ENCODE data around the gene ST13. TPM values are rescaled to one million over a fixed set of nuclear protein-coding genes. Genes with fewer than 3 reads are reported as not detected.
"Not testable (repeated sequence)": the region's sequence is repeated elsewhere in the genome, so short reads cannot be mapped to it uniquely, and the experiment has no call there.

The ST13 gene
- total and polyA plus RNA-seq, 2 of the 4 experiments (the other 2 are of a cell fraction), result 115 to 235 TPM

GRCh38 chr22:40853333-40853732, 3.1 kb downstream of the ST13 start:
- dilution Hi-C loops (cut with HindIII; ENCODE audit: low sequenced_read_pairs, unreplicated experiment) (no loop called here), intact Hi-C loops (cut with micrococcal nuclease) (no loop called here), in situ Hi-C loops (cut with MboI; ENCODE audit: low sequenced_read_pairs) (no loop called here)
- H3K27me3 ChIP-seq (ENCODE audit: control insufficient read depth, insufficient read depth, low read length), result no peaks in the 10 kb centered on the region
- H3K18ac ChIP-seq (ENCODE audit: low read depth, low read length), result no peak overlapping the region
- H3K9me3 ChIP-seq (ENCODE audit: control insufficient read depth, insufficient read depth, low read length), result no peaks in the 10 kb centered on the region
- ChIA-PET CTCF (no interaction called here), POLR2A (ENCODE audit: unreplicated experiment) (no interaction called here)
- H2BK15ac ChIP-seq (ENCODE audit: low read depth, low read length), result no peak overlapping the region
- no peak overlapping the region for H4K8ac ChIP-seq (ENCODE audit: low read depth in 2 of 2, low read length in 2 of 2)
- 0 out of 2 replicates have a peak, but pooled peaks have one; percentile 13 for TF ChIP-seq CEBPB (IDR thresholded peaks at IDR 0.05; ENCODE audit: low read depth, low read length)
- no peak for TF ChIP-seq RFX5 (IDR thresholded peaks at IDR 0.05; ENCODE audit: low read depth, low read length)
- no peak overlapping the region for H2BK120ac ChIP-seq (ENCODE audit: low read depth, low read length)
- no peak overlapping the region for H2BK5ac ChIP-seq (ENCODE audit: low read depth, low read length, poor library complexity, severe bottlenecking)
- no peak overlapping the region for H3K14ac ChIP-seq (replicated peaks; ENCODE audit: low read depth, low read length)
- no peak overlapping the region for H2AFZ ChIP-seq (replicated peaks; ENCODE audit: low read length, poor library complexity)
- no CpG with 5 or more reads among the region's 1 CpG for WGBS, 2 experiments (ENCODE audit: extremely low coverage in 2 of 2, insufficient read length in 1 of 2)
- ATAC-seq (ENCODE audit: low read depth) (no peak), DNase-seq (no peak)
- peaks cover 11% of the 10 kb centered on the region for H3K36me3 ChIP-seq (ENCODE audit: control insufficient read depth, insufficient read depth, low read length)
- no peak overlapping the region for H3K4ac ChIP-seq (ENCODE audit: low read depth, low read length)
- no peak overlapping the region for H3K23ac ChIP-seq (ENCODE audit: low read depth, low read length)
- H3K27ac ChIP-seq (ENCODE audit: insufficient read depth, low read length), result no peak overlapping the region
- no peak overlapping the region for H3K4me3 ChIP-seq (ENCODE audit: insufficient read depth, low read depth, low read length)
- 0 out of 2 replicates have a peak, but pooled peaks cover 3% of the 10 kb centered on the region for H3K9me1 ChIP-seq (ENCODE audit: insufficient read depth, low read length)
- BruUV-seq (replicated peaks), result no TSS peak
- H4K91ac ChIP-seq (ENCODE audit: insufficient read depth, low read depth, low read length), result no peak overlapping the region
- no peak overlapping the region for H3K56ac ChIP-seq (ENCODE audit: extremely low read depth, insufficient read depth, low read length)
- peaks cover 9% of the 10 kb centered on the region for H3K4me1 ChIP-seq (ENCODE audit: control insufficient read depth, insufficient read depth, low read length)
- H3K79me1 ChIP-seq (ENCODE audit: low read depth in 1 of 2, low read length in 2 of 2), result peaks cover 7 to 33% of the 10 kb centered on the region in 2 experiments
- no peak overlapping the region for H2BK20ac ChIP-seq (ENCODE audit: low read depth, low read length)
- H4K5ac ChIP-seq (ENCODE audit: low read depth, low read length), result no peak overlapping the region
- H3K9ac ChIP-seq (ENCODE audit: low read depth, low read length), result no peak overlapping the region
- no peak overlapping the region for H3K4me2 ChIP-seq (ENCODE audit: low read depth, low read length)
- peaks cover 50% of the 10 kb centered on the region for H4K20me1 ChIP-seq (ENCODE audit: insufficient read depth, low read length)
- H2AK9ac ChIP-seq (replicated peaks; ENCODE audit: low read depth, low read length, poor library complexity), result no peak overlapping the region
- no peak overlapping the region for H2AK5ac ChIP-seq (ENCODE audit: low read depth, low read length)

DNA sequence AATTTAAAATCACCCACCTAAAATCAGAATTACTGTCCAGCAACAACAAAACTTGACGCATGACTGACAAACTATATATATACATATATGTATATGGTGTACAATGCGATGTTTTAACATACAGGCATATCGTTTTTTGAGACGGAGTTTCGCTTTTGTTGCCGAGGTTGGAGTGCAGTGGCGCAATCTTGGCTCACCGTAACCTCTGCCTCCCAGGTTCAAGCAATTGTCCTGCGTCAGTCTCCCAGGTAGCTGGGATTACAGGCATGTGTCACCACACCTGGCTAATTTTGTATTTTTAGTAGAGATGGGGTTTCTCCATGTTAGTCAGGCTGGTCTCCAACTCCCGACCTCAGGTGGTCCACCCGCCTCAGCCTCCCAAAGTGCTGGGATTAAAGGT, 10.6 kb downstream of the ST13 start:
- H2AK5ac ChIP-seq (ENCODE audit: low read depth, low read length); H3K4me2 ChIP-seq (ENCODE audit: low read depth, low read length); H3K18ac ChIP-seq (ENCODE audit: low read depth, low read length); H3K56ac ChIP-seq (ENCODE audit: extremely low read depth, insufficient read depth, low read length); H3K9ac ChIP-seq (ENCODE audit: low read depth, low read length); ATAC-seq (ENCODE audit: low read depth); H3K9me1 ChIP-seq (ENCODE audit: insufficient read depth, low read length); CTCF ChIA-PET; H2BK15ac ChIP-seq (ENCODE audit: low read depth, low read length); H4K8ac ChIP-seq (ENCODE audit: low read depth in 2 of 2, low read length in 2 of 2); H4K91ac ChIP-seq (ENCODE audit: insufficient read depth, low read depth, low read length); DNase-seq; H2BK5ac ChIP-seq (ENCODE audit: low read depth, low read length, poor library complexity, severe bottlenecking); in situ Hi-C loops (cut with MboI; ENCODE audit: low sequenced_read_pairs); H3K9me3 ChIP-seq (ENCODE audit: control insufficient read depth, insufficient read depth, low read length); H3K4me1 ChIP-seq (ENCODE audit: control insufficient read depth, insufficient read depth, low read length); H4K5ac ChIP-seq (ENCODE audit: low read depth, low read length); H3K23ac ChIP-seq (ENCODE audit: low read depth, low read length); POLR2A ChIA-PET (ENCODE audit: unreplicated experiment); dilution Hi-C loops (cut with HindIII; ENCODE audit: low sequenced_read_pairs, unreplicated experiment); BruUV-seq (replicated peaks); H3K4me3 ChIP-seq (ENCODE audit: insufficient read depth, low read depth, low read length); H3K27ac ChIP-seq (ENCODE audit: insufficient read depth, low read length); H3K27me3 ChIP-seq (ENCODE audit: control insufficient read depth, insufficient read depth, low read length); H2AK9ac ChIP-seq (replicated peaks; ENCODE audit: low read depth, low read length, poor library complexity); H3K14ac ChIP-seq (replicated peaks; ENCODE audit: low read depth, low read length); H2BK20ac ChIP-seq (ENCODE audit: low read depth, low read length); H3K4ac ChIP-seq (ENCODE audit: low read depth, low read length); H2BK120ac ChIP-seq (ENCODE audit: low read depth, low read length); H2AFZ ChIP-seq (replicated peaks; ENCODE audit: low read length, poor library complexity): not testable (repeated sequence)
- H3K36me3 ChIP-seq (ENCODE audit: control insufficient read depth, insufficient read depth, low read length), result peaks cover 49% of the 10 kb centered on the region
- intact Hi-C loops (cut with micrococcal nuclease), result loop anchor here (10.0 kb wide), 2 partner anchors 49 to 299 kb away; no protein-coding TSS in a partner anchor
- peaks cover 28 to 41% of the 10 kb centered on the region in 2 experiments for H3K79me1 ChIP-seq (ENCODE audit: low read depth in 1 of 2, low read length in 2 of 2)
- H4K20me1 ChIP-seq (ENCODE audit: insufficient read depth, low read length), result peaks cover 24% of the 10 kb centered on the region; the same call in 1 of the 2 replicates
- 90% methylated on average over 2 of the region's 11 CpGs; no CpG with 5 or more reads in 1 of the 2 experiments for WGBS, 2 experiments (ENCODE audit: extremely low coverage in 2 of 2, insufficient read length in 1 of 2)
